ENCODE data around the gene GRIA1.

GRIA1 gene

DNA sequence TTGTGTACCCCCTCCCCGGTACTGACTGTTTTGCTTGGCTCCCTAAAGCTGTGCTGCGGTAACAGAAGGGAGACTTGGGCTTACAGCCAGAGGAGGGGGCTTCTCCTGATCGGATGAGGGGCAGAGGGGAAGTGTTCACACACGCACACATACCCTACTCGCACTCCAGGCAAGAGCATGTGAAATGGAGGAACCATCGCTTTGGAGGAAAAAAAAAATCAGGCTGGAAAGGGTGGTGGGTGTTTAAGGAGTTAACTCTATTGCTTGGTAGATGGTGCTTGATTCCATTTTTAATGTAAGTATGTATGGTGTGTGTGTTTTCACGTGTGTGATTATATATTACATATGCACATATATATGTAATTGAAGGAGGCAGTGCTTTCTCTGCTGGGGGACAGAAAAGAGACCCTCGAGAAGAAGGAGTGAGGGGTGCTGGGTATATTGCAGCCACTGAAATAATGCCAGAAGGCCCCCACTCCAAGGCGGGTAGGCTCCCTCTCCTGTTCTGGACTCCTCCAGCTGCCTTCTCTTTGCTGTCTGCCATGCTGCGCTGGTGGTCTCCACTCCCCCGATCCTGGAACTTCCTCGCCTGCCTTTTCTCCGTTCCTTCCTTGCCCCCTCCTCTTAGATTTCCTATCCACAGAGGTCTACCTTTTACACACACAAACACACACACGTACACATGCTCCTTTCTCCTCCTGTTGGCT lies 721 bp downstream of the GRIA1 start:
- TF ChIP-seq, protein P1, sequence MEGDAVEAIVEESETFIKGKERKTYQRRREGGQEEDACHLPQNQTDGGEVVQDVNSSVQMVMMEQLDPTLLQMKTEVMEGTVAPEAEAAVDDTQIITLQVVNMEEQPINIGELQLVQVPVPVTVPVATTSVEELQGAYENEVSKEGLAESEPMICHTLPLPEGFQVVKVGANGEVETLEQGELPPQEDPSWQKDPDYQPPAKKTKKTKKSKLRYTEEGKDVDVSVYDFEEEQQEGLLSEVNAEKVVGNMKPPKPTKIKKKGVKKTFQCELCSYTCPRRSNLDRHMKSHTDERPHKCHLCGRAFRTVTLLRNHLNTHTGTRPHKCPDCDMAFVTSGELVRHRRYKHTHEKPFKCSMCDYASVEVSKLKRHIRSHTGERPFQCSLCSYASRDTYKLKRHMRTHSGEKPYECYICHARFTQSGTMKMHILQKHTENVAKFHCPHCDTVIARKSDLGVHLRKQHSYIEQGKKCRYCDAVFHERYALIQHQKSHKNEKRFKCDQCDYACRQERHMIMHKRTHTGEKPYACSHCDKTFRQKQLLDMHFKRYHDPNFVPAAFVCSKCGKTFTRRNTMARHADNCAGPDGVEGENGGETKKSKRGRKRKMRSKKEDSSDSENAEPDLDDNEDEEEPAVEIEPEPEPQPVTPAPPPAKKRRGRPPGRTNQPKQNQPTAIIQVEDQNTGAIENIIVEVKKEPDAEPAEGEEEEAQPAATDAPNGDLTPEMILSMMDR (IDR thresholded peaks at IDR 0.05; ENCODE audit: low read depth, low read length) = no peak
- peak overlapping the region in 1 of 2 donors; percentile 8 for H3K4me3 ChIP-seq (replicated peaks in 1 of 2; ENCODE audit: low read depth in 2 of 2, low read length in 2 of 2)
- DNase-seq (ENCODE audit: low read depth in 2 of 2) = no peak

DNA sequence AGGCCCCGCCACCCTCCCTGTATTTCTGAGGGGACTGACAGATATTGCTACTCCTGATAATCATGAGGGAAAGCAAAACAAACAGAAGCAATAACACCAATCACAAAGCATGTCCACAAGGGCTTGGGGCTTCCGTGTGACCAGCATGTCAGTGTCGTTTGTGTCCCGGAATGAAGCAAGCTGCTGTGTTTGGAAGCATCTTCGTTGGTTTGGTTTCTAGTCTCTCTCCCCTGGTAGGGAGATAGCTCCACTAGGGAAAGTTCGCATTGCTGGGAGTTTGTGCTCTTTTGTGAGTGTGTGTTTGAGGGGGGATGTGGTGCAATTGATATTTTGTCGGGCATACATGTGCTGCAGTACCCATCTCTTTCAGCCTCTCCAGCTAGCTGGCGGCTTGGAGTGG lies 1.4 kb downstream of the GRIA1 start:
- TF ChIP-seq, protein P1 (IDR thresholded peaks at IDR 0.05; ENCODE audit: low read depth, low read length) = no peak
- DNase-seq (ENCODE audit: low read depth in 2 of 2) = no peak
- H3K4me3 ChIP-seq (replicated peaks in 1 of 2; ENCODE audit: low read depth in 2 of 2, low read length in 2 of 2) = no peak overlapping the region

DNA sequence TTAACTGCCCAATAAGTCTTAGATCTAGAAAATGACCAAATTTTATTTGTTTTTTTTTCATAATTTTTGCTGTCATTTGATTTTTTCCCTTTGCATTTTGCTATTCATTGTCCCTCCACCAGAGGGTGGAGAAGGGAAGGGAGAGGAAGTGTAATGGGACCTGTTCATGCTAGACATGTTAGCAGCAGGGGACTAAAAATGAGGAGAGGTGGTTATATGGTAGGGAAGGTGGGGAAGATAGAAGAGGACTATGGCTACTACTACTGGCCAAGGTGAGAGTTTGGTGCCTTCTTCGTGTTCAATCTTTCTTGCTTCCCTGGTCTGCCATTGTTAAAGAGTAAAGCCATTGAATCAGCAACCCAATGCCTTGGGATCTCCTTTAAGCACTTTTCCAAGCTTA lies 6.4 kb downstream of the GRIA1 start:
- TF ChIP-seq, protein P1 (IDR thresholded peaks at IDR 0.05; ENCODE audit: low read depth, low read length) = peak; percentile 92
- peak; percentile 67 to 72 for DNase-seq (ENCODE audit: low read depth in 2 of 2)
- no peak overlapping the region for H3K4me3 ChIP-seq (replicated peaks in 1 of 2; ENCODE audit: low read depth in 2 of 2, low read length in 2 of 2)

DNA sequence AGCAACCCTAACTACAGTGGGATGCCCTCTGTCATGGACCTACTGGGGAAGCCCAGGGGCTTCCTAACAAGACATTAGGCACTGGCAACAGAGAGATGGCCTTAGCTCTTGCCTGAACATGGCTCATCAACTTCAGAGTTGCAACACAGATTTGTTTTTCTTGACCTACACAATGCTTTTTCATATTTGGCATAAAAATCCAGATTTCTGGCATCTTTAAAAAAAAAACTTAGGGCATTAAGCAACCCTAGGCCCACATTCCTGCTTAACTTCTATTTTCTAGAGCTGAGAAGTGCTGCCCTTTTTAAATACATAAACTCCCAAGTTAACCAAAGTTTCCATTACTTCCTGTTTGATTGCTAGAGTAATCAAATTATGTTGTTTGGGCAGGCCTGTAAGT lies 8.0 kb downstream of the GRIA1 start:
- TF ChIP-seq, protein P1 (IDR thresholded peaks at IDR 0.05; ENCODE audit: low read depth, low read length) = no peak
- peak; percentile 46 to 51 for DNase-seq (ENCODE audit: low read depth in 2 of 2)
- no peak overlapping the region for H3K4me3 ChIP-seq (replicated peaks in 1 of 2; ENCODE audit: low read depth in 2 of 2, low read length in 2 of 2)

DNA sequence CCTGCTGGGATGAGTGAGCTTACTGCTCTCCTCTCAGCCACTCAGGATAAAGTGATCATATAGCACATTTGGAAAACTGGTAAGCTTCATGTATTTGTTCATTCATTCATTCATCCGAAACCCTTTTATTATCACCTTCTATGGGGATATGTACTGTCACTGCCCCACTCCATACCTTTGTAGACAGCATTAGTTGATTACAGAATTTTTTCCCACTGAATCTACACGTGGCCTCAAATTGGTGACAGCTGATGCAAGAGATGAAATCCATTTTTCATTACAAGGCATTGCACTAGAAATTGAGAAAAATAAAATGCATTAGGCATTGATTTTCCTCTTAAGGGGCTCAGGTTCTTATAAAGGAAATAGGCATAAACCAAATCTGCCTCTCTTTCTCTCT lies 9.7 kb downstream of the GRIA1 start:
- H3K4me3 ChIP-seq (replicated peaks in 1 of 2; ENCODE audit: low read depth in 2 of 2, low read length in 2 of 2) = no peak overlapping the region
- TF ChIP-seq, protein P1 (IDR thresholded peaks at IDR 0.05; ENCODE audit: low read depth, low read length) = no peak
- no peak for DNase-seq (ENCODE audit: low read depth in 2 of 2)

DNA sequence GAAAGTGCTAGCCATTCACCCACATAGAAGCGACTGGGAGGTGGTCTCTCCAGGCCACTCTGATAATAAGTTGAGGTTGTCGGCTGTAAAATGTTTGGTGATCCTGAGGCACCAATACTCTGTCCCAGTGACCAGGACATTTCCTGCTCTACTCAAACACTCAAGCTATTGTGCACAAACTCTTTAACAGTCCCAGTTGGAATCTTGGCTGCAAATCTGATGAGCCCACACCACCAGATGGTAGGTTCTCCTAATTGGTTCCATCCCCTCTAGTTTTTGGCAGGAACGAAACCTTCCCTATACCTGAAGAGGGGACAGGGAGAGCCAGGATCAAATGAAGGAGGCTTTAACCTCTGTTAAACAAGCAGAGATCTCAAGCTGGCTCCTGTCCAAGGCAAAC lies 14.3 kb downstream of the GRIA1 start:
- no peak for DNase-seq (ENCODE audit: low read depth in 2 of 2)
- TF ChIP-seq, protein P1 (IDR thresholded peaks at IDR 0.05; ENCODE audit: low read depth, low read length) = no peak
- H3K4me3 ChIP-seq (replicated peaks in 1 of 2; ENCODE audit: low read depth in 2 of 2, low read length in 2 of 2) = no peak overlapping the region

DNA sequence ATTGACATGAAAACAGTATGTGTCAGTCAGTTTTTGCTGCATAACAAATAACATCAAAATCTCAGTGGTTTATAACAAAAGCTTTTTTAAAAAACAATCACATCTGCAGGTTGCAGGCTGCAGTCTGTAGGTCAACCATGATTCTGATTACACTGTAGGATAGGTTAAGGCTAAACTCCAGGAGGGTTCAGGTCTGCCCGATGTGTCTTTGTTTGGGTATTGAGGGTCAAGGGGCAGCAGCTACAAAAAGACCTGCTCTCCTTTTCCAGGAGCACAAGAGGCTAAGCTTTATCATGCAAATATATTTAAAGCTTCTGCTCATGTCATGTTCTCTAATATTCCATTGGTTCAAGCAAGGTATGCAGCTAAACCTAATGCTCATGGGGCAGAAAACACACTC lies 18.2 kb downstream of the GRIA1 start:
- DNase-seq (ENCODE audit: low read depth in 2 of 2) = no peak
- H3K4me3 ChIP-seq (replicated peaks in 1 of 2; ENCODE audit: low read depth in 2 of 2, low read length in 2 of 2) = no peak overlapping the region
- TF ChIP-seq, protein P1 (IDR thresholded peaks at IDR 0.05; ENCODE audit: low read depth, low read length) = no peak
